ENCODE measurements around the gene MMAB.

DNA sequence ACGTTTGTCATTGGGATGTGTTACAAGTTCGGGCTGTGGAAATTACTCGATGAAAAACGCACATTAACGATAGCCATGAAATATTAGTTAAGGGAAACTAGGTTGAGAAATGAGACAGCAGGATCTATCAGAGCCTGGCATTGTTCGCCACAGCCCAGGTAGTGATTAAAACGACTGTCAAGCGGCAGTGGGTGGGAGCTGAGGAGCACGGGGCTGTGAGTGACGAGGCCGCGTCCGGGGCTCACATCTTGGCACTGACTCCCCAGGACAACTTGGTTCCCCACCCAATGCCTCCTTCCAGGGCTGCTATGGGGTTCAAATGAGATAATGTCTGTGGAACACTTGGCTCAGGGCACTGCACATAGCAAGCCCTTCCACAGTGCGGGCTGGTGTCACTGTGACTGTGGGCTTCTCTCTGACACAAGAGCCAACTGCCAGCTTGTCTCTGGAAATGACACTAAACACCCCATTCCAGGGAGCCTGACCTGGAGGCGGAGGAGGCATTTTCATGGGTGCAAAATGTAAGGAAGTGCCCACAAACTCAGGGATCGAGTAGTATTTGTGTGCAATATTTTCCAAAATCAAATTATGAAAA, 19.3 kb downstream of the MMAB start:
- TF ChIP-seq EZH2 (IDR thresholded peaks at IDR 0.05; ENCODE audit: borderline replicate concordance, low read depth, low read length, severe bottlenecking) (no peak), POLR2AphosphoS5 (IDR thresholded peaks at IDR 0.05; ENCODE audit: insufficient read depth, low read depth, low read length) (no peak), POLR2A (IDR thresholded peaks at IDR 0.05; ENCODE audit: low read depth, low read length) (no peak), GATA2 (IDR thresholded peaks at IDR 0.05; ENCODE audit: insufficient read depth, insufficient read length, low read depth, low read length) (no peak), MYC (IDR thresholded peaks at IDR 0.05; ENCODE audit: low read depth, low read length) (no peak)
- TF ChIP-seq, protein P1, sequence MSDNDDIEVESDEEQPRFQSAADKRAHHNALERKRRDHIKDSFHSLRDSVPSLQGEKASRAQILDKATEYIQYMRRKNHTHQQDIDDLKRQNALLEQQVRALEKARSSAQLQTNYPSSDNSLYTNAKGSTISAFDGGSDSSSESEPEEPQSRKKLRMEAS (IDR thresholded peaks at IDR 0.05; ENCODE audit: insufficient read depth, insufficient read length): no peak
- TF ChIP-seq, protein P2, sequence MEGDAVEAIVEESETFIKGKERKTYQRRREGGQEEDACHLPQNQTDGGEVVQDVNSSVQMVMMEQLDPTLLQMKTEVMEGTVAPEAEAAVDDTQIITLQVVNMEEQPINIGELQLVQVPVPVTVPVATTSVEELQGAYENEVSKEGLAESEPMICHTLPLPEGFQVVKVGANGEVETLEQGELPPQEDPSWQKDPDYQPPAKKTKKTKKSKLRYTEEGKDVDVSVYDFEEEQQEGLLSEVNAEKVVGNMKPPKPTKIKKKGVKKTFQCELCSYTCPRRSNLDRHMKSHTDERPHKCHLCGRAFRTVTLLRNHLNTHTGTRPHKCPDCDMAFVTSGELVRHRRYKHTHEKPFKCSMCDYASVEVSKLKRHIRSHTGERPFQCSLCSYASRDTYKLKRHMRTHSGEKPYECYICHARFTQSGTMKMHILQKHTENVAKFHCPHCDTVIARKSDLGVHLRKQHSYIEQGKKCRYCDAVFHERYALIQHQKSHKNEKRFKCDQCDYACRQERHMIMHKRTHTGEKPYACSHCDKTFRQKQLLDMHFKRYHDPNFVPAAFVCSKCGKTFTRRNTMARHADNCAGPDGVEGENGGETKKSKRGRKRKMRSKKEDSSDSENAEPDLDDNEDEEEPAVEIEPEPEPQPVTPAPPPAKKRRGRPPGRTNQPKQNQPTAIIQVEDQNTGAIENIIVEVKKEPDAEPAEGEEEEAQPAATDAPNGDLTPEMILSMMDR (IDR thresholded peaks at IDR 0.05; ENCODE audit: extremely low read depth in 1 of 2, insufficient read depth in 1 of 2, low read depth in 1 of 2, low read length in 2 of 2): no peak

All from endothelial cell of umbilical vein (primary cell).